CD4-positive, alpha-beta T cell treated with Interleukin-6 at 100 ng/mL for 8 hours (primary cell): ENCODE measurements around the gene INO80B.
"Not testable (repeated sequence)": the region's sequence is repeated elsewhere in the genome, so short reads cannot be mapped to it uniquely, and the experiment has no call there.

ENCODE experiments used
- DNase-seq: peaks from one replicate; pipeline ENCODE4 v3.0.0-alpha.2; 2020; ENCODE audit warnings: mixed read lengths, low spot score

INO80B gene

DNA sequence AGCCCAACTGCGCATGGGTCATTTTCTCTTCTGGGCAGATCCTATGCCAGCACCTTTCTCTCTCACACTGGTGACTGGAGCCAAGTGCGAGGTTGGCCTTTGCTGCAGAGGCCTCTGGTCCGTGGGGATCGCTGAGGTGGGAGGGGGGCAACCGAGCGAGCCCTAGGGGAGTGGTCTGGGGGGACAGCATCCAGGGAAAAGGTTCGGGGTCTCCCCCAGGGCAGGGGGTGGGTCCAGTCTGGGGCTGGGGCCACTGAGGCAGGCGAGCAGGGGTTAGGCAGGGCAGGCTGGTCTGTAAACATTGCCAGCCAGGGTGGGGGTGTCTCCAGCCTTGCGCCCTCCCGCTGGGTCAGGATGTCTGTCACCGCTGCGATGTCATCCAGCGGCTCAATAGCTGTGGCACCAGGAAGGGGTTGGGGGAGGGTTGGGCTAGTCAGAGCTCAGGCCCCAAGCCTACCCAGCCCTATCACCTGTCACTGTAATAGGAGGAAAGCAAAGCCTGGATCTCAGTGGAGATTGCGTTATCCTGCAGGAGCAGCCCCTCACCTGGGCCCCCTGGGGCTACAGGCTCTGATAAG lies 28.6 kb upstream of the INO80B start:
- DNase-seq: no peak

DNA sequence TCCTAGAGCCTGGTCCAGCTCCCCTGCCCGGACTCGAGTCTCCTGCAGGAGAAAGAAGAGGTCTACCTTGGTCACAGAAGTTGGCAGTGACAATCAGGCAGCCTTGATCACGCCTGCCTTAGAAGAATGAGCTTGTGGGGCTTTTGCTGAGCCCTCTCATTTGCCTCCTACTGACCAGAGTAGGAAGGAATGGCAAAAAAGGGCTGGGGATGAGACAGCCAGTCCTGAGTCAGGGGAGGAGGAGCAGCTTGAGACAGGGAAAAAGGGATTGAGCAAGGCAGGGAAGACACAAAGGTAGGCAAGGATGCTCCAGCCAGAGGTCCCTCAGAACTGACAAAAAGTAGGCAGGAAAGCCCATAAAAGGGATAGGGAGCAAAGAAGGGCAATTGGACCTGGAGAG lies 27.3 kb upstream of the INO80B start:
- no peak for DNase-seq

GRCh38 chr2:74428675-74429074 lies 26.2 kb upstream of the INO80B start:
- no peak for DNase-seq

DNA sequence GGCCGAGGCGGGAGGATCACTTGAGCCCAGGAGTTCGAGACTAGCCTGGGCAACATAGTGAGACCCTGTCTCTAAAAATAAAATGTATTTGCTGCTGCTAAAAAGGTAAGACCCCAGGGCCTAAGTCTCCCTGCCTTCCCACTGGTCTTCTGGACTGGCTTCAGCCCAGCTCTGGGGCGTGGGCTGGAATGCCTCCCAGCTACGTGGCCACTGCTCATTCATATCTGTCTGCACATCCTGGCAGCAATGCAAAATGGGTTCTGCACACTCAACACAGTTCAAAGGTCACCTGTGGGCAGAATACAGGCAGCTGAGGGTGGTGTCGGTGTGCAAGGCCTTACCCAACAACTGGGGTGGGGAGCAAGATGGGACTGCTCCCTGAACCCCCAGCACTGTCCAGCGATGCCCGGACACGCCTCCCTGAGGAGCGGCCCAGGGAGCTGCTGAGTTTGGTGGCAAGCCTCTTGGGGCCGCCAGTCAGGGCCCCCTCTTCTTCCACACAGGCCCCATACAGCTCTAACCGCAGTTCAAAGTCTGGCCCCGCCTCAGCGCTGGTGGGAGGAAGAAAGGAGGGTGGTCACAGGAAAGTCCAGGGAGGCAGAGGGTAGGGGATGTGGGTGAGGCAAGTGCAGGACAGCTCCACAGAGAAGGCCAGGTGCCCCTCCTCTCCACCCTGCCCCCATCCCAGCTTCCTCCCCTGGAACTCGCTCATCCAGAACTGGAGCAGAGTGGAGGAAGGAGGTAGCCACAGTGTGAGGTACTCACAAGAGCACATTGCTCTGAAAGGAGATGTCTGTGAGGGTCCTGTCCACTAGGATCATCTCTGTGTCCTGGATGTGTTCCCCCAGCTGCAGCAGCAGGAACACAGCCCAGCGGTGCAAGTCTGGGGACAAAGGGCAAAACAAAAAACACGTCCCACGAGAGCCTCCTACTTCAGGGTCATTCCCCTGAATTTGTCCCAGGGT lies 25.1 kb upstream of the INO80B start:
- no peak for DNase-seq

GRCh38 chr2:74430502-74430901 lies 24.4 kb upstream of the INO80B start:
- DNase-seq: no peak

- DNase-seq: no peak
Measured at GRCh38 chr2:74436111-74436805, 18.6 kb upstream of the INO80B start.

- no peak for DNase-seq
Measured at GRCh38 chr2:74436848-74437695, 17.8 kb upstream of the INO80B start.

GRCh38 chr2:74438248-74438647 lies 16.6 kb upstream of the INO80B start:
- no peak for DNase-seq

DNA sequence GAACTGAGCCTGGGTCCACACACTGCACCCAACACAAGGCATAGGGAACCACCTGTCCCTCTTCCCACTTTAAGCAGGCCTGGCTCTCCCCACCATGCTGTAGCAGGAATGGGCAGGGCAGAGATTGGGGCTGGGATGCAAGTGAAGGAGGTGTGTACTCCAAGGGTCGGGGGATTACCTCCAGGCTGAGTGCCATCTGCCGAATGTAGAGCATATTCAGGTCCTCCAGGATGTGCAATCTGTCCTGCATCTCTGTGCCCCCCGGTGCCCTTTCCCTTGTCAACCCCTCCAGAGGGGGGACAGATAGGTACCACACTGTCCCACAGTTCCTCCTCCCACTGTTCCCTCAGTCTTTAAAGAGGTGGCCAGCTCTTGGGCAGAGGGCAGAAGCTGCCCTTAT lies 15.5 kb upstream of the INO80B start:
- no peak for DNase-seq

DNA sequence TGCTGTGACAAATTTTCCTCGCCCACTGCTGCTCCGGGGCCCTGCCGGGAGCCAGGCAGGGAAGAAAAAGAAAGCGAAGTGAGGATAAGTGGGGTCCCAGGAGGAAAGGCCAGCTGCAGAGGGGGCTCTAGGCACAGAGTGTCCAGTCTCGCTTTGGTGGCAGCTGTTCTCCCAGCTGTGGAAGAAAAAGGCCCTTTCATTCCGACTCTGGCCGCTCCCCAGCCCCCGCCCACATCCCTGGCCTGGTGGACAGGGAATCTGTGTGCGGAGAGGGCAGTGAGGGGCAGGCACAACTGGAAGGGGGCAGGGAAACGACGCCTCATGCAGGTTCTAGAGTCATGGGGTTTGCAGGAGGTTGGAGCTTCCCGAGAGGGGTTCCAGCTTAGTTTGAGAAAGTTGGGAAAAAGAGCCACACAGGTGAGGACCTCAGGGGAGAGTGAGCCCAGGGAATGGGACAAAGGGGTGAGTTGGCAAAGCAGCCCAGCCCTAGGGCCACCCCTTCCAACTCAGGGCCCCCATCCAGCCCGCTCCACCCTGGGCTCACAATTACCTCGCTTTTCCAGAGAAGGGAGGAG lies 15.0 kb upstream of the INO80B start:
- no peak for DNase-seq

- no peak for DNase-seq
Measured at GRCh38 chr2:74440378-74441169, 14.3 kb upstream of the INO80B start.

GRCh38 chr2:74441170-74441689 lies 13.7 kb upstream of the INO80B start:
- no peak for DNase-seq

DNA sequence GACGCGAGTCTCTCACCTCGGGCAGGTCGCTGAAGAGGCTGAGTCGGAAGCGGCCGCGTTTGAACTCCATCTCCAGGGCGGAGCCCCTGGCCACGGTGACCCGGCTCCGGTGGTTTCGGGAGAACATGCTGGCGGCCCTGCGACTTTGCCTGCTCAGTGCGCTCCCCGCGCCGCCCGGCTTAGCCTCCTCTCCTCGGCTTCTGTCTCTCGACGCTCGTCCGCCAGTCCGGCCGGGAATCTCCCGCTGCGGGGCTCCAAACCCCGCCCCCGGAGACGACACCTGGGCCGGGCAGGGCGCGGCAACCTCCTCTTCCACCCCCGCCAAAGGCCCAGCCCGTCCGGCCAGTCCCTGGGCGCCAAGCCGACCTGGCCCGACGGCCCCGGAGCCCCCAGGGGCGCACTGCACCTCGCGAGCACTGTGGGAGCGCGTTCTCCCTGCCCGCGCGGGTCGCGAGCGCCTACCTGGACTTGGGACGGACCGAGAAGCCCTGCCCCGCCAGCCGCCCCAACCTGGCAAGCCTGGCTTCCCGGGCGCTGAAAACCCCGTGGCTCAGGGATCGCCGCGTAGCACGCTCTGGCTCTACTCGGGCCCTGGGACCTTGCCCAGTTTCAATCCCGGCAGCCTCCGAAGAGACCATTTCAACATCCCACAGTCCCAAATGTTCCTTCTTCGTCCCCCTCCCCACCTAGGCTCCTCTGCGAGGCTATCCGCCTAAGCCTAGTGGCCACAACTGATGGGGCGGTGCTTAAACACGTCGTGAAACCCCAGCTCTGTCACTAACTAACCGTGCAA lies 13.0 kb upstream of the INO80B start, which contains the start of gene RTKN:
Gene RTKN, minus strand, starts transcription at position 248 of the 793 bp plus-strand sequence. Its CDS starts 121 bp downstream, at position 127.
- DNase-seq: no peak

- DNase-seq: not testable (repeated sequence)
Measured at GRCh38 chr2:74442483-74443297, 12.2 kb upstream of the INO80B start.

- DNase-seq: no peak
Measured at GRCh38 chr2:74444498-74445318, 10.2 kb upstream of the INO80B start.

- DNase-seq: no peak
Measured at GRCh38 chr2:74447230-74447999, 7.5 kb upstream of the INO80B start.

DNA sequence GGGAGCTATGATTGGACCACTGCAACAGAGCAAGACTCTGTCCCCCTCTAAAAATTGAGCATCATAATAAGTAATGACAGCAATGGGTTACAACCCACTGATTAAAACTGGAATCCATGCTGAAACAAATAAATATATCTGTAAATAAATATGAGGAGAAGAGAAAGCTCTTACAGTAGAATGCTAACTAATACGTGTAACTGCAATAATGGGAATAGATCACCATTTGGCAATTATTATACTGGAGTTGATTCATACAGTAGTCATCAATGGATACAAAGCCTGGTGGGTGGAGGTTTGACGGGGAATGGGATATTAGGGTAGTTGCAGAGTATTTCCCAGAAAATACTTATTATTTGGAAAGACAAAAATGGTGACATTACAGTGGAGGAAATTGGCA lies 6.1 kb upstream of the INO80B start:
- no peak for DNase-seq
